ENCODE results near the gene ITIH6. TPM values are rescaled to one million over a fixed set of nuclear protein-coding genes. Genes with fewer than 3 reads are reported as not detected.
"Not testable (repeated sequence)": the region's sequence is repeated elsewhere in the genome, so short reads cannot be mapped to it uniquely, and the experiment has no call there.

The ITIH6 gene
- total RNA-seq, 1 donor: not detected

- no peak for TF ChIP-seq CTCF (IDR thresholded peaks at IDR 0.05; ENCODE audit: insufficient read depth, low read depth, low read length)
- DNase-seq (ENCODE audit: low read depth): no peak
- H3K4me3 ChIP-seq (ENCODE audit: low read depth, low read length): no peak overlapping the region
Observed at GRCh38 chrX:54799046-54799445, 991 bp upstream of the ITIH6 start.

GRCh38 chrX:54794795-54795194 lies 3.3 kb downstream of the ITIH6 start:
- DNase-seq (ENCODE audit: low read depth): no peak
- H3K4me3 ChIP-seq (ENCODE audit: low read depth, low read length): no peak overlapping the region
- TF ChIP-seq CTCF (IDR thresholded peaks at IDR 0.05; ENCODE audit: insufficient read depth, low read depth, low read length): no peak

GRCh38 chrX:54794028-54794427 lies 4.0 kb downstream of the ITIH6 start:
- no peak for TF ChIP-seq CTCF (IDR thresholded peaks at IDR 0.05; ENCODE audit: insufficient read depth, low read depth, low read length)
- H3K4me3 ChIP-seq (ENCODE audit: low read depth, low read length): no peak overlapping the region
- no peak for DNase-seq (ENCODE audit: low read depth)

GRCh38 chrX:54789405-54789804 lies 8.7 kb downstream of the ITIH6 start:
- not testable (repeated sequence) for H3K4me3 ChIP-seq (ENCODE audit: low read depth, low read length); DNase-seq (ENCODE audit: low read depth)

- TF ChIP-seq CTCF (IDR thresholded peaks at IDR 0.05; ENCODE audit: insufficient read depth, low read depth, low read length): no peak
- no peak for DNase-seq (ENCODE audit: low read depth)
- no peak overlapping the region for H3K4me3 ChIP-seq (ENCODE audit: low read depth, low read length)
Observed at GRCh38 chrX:54788446-54788845, 9.6 kb downstream of the ITIH6 start.

GRCh38 chrX:54786967-54787366 lies 11.1 kb downstream of the ITIH6 start:
- no peak for TF ChIP-seq CTCF (IDR thresholded peaks at IDR 0.05; ENCODE audit: insufficient read depth, low read depth, low read length)
- no peak overlapping the region for H3K4me3 ChIP-seq (ENCODE audit: low read depth, low read length)
- DNase-seq (ENCODE audit: low read depth): no peak

- no peak overlapping the region for H3K4me3 ChIP-seq (ENCODE audit: low read depth, low read length)
- DNase-seq (ENCODE audit: low read depth): peak; percentile 8
- TF ChIP-seq CTCF (IDR thresholded peaks at IDR 0.05; ENCODE audit: insufficient read depth, low read depth, low read length): peak; percentile 29
Observed at GRCh38 chrX:54785901-54786300, 12.2 kb downstream of the ITIH6 start.
